Body of pancreas (tissue), 4 donors: Measurements from ENCODE around the gene DAPK1.

Experiments
- CTCF ChIP-seq, 7 experiments: fragments of 450-650 bp in 4 of 7; fragments of 200-600 bp in 3 of 7; sonication (generic) in 3 of 7; IDR thresholded peaks; one replicate each; pipeline ENCODE4 v1.5.1; 2016 to 2019; ENCODE audit warnings: antibody characterized with exemption in 7 of 7
- POLR2A ChIP-seq, 3 donors: fragments of 450-650 bp; IDR thresholded peaks; one replicate each; pipeline ENCODE4 v1.6.1; 2016; ENCODE audit warnings: antibody characterized with exemption in 3 of 3, mild to moderate bottlenecking in 2 of 3

GRCh38 chr9:87643778-87644570, 146.3 kb downstream of the DAPK1 start:
- no peak for TF ChIP-seq POLR2A (IDR thresholded peaks at IDR 0.05)
- no peak for TF ChIP-seq CTCF (IDR thresholded peaks at IDR 0.05)
